Measurements from ENCODE around the gene TTC28.
A peak's percentile ranks its signal among the peaks of the same experiment; 100 is the strongest.
"Not testable (repeated sequence)": the region's sequence is repeated elsewhere in the genome, so short reads cannot be mapped to it uniquely, and the experiment has no call there.

TTC28 gene

DNA sequence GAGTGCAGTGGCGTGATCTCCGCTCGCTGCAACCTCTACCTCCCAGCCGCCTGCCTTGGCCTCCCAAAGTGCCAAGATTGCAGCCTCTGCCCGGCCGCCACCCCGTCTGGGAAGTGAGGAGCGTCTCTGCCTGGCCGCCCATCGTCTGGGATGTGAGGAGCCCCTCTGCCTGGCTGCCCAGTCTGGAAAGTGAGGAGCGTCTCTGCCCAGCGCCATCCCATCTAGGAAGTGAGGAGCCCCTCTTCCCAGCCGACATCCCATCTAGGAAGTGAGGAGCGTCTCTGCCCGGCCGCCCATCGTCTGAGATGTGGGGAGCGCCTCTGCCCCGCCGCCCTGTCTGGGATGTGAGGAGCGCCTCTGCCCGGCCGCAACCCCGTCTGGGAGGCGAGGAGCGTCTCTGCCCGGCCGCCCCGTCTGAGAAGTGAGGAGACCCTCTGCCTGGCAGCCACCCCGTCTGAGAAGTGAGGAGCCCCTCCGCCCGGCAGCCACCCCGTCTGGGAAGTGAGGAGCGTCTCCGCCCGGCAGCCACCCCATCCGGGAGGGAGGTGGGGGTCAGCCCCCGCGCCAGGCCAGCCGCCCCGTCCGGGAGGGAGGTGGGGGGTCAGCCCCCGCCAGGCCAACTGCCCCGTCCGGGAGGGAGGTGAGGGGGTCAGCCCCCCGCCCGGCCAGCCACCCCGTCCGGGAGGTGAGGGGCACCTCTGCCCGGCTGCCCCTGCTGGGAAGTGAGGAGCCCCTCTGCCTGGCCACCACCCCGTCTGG lies 126.4 kb downstream of the TTC28 start:
- DNase-seq = not testable (repeated sequence)

DNA sequence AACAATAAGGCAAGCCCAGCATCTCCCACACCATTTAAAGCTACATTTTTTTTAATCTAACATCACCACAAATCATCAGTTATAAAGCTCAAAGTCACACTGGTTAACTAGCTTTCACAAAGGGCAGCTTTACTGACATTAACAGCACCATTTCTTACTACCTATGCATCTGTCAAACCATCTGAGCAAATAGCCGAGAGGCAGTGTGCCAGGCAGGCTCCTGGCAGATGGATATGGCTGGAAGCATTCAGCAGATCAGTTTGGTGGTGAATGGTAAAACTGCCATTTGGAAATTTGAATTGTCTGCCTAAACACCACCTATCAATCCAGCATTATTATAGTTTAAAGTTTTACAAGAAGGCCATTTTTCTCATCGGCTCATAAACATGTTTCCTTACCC lies 131.2 kb downstream of the TTC28 start:
- no peak for DNase-seq

DNA sequence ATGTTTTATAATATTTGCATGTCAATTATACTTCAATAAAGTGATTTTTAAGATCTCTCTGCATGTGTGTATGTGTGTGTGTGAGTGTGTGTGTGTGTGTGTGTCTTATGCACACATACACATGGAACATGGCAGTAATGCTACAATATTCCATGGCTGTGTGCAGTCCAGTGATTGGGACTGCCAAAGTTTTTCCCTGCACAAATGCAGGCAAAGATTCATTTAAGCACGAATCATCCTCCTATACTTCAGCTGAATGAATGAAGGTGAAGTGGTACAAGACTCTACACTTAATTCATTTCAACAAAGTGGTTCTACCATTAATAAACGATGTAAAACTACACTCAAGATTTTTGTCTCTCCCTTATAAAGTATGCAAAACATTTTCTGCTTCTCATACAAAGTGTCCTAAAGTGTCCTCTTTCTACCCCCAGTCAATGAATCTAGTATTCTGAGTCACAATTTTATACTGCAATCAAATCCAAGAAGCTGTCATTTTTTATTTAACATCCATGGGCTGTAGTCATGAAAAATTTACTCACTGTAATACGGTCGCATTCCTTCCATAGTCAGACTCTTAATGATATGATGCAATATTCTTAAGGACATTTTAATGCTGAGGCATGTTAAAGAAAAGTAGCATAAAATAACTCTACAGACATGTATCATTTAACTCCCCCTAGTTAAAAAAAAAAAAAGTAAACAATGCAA lies 132.4 kb downstream of the TTC28 start:
- DNase-seq = peak; percentile 83

DNA sequence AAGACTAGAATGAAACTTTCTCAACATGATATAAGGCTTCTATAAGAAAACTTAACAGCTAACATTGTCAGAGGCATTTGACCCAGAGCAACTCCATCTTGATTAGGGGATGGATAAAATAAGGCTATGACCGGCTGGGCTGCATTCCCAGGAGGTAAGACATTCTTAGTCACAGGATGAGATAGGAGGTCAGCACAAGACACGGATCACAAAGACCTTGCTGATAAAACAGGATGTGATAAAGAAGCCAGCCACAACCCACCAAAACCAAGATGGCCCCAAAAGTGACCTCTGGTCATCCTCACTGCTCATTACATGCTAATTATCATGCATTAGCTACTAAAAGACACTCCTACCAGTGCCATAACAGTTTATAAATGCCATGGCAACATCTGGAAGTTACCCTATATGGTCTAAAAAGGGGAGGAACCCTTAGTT lies 135.2 kb downstream of the TTC28 start:
- DNase-seq = no peak

DNA sequence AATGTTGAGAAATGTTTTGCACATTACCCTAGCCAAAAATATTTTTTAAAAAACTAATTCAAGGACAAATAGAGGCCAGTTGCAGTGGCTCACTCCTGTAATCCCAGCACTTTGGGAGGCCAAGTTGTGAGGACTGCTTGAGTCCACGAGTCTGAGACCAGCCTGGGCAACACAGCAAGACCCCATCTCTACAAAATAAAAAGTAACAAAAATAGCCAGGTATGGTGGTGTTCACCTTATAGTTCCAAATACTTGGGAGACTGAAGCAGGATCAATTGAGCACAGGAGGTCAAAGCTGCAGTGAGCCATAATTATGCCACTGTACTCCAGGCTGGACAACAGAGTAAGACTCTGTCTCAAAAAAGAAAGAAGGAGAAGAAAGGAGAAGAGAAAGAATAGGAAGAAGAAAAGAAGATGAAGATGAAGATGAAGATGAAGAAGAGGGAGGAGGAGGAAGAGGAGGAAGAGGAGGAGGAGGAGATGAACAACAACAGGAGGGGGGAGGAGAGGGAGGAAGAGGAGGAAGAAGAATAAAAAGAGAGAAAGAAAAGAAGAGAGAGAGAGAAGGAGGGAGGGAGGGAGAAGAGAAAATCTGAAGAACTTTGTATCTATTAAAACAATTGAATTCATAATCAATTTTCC lies 136.5 kb downstream of the TTC28 start:
- DNase-seq = no peak

DNA sequence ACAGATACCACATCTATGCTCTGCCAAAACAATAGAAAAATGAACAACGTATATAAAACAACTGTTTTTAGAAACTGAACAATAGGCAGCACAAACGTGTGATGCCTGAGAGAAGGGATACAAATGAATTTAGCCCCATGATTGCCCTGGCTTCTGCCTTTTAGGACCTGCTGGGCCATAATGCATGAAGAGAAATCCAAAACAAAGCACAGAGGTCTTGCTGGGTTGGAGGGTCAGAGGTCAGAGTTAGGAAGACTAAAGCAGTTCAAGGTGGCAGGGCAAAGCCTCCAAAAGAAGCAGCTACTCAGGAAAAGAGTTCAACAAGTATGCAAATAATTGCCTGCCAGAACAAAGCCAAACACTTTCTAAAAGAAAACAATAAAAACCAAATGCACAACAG lies 138.5 kb downstream of the TTC28 start:
- DNase-seq = no peak

DNA sequence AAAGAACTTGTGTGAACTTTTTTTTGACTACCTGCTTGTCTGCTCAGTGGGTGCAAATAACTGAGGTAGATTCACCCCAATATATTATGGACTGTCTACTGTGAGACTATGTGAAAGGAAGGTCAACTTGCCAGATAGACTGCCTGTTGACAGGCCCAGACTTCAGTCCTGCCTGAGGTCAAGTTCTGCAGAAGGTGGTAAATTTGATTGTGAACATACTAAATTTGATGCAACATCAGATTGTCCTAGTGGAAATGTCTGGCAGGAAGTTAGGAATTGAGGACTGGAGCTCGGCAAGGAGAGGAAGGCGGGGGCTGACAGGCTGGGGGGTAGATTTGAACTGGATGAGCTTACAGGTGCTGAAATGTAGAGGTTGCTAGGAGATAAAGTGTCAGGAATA lies 140.7 kb downstream of the TTC28 start:
- no peak for DNase-seq

DNA sequence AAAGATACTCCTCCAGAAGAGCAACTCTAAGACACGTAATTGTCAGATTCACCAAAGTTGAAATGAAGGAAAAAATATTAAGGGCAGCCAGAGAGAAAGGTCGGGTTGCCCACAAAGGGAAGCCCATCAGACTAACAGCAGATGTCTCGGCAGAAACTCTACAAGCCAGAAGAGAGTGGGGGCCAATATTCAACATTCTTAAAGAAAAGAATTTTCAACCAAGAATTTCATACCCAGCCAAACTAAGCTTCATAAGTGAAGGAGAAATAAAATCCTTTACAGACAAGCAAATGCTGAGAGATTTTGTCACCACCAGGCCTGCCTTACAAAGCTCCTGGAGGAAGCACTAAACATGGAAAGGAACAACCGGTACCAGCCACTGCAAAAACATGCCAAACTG lies 149.1 kb downstream of the TTC28 start:
- DNase-seq = not testable (repeated sequence)

DNA sequence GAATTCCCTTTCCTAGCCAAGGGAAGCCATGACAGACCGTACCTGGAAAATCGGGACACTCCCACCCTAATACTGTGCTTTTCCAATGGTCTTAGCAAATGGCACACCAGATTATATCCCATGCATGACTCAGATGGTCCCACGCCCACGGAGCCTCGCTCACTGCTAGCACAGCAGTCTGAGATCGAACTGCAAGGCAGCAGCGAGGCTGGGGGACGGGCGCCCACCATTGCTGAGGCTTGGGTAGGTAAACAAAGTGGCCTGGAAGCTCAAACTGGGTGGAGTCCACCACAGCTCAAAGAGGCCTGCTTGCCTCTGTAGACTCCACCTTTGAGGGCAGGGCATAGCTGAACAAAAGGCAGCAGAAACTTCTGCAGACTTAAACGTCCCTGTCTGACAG lies 150.5 kb downstream of the TTC28 start:
- DNase-seq = not testable (repeated sequence)

DNA sequence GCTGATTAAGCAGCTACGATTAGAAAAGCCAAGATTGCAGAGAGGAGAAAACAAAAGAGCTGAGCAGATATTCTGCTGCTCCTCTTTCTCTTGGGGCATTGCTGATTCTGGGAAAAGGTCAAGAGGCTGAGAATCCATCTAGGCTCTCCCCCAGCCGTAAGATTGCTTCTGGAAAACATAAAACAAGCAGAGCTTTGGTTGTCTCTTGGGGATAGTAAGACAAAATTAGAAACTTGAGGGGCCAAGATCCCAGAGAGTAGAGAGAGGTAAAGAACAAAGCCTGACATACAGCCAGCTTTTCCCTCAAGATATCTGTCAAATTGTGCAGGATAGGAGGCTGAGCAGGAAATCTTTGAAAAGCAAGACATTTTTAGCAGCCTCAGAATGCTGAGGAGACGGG lies 158.2 kb downstream of the TTC28 start:
- no peak for DNase-seq

DNA sequence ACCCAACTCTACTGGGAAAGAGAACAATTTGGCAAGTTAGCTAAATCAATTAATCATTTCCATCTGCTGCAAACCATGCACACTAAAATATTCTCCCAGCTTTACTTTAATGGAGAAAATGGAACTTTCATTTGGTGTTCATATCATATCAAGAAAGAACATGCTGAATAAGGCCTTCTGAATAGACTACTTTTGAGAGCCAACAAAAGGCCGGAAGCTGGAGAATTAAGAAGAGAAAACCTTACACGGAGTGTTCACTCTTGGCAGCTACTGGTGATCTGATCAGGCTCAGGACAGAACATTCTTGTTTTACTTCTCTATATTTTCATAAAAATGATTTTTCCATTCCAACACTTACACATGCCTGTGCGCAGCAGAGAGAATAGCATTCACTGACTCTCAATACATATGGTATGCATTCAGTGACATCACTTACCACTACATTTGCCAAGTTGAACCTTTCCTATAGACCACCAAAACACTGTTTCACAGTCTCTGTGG lies 165.3 kb downstream of the TTC28 start:
- DNase-seq = no peak

DNA sequence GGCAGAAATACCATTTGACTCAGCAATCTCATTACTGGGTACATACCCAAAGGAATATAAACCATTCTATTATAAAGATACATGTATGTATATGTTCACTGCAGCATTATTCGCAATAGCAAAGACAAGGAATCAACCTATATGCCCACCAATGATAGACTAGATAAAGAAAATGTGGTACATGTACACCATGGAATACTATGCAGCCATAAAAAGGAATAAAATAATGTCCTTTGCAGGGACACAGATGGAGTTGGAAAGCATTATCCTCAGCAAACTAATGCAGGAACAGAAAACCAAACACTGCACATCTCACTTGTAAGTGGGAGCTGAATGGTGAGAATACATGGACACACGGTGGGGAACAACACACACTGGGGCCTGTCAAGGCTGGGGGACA lies 167.3 kb downstream of the TTC28 start:
- DNase-seq = not testable (repeated sequence)

DNA sequence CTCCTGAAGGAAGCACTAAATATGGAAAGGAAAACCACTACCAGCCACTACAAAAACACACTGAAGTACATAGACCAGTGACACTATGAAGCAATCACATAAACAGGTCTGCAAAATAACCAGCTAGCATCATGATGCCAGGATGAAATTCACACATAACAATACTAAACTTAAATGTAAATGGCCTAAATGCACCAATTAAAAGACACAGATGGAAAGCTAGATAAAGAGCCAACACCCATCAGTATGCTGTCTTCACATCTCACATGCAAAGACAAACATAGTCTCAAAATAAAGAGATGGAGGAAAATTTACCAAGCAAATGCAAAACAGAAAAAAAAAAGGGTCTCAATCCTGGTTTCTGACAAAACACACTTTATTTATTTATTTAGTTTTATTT lies 171.7 kb downstream of the TTC28 start:
- no peak for DNase-seq

DNA sequence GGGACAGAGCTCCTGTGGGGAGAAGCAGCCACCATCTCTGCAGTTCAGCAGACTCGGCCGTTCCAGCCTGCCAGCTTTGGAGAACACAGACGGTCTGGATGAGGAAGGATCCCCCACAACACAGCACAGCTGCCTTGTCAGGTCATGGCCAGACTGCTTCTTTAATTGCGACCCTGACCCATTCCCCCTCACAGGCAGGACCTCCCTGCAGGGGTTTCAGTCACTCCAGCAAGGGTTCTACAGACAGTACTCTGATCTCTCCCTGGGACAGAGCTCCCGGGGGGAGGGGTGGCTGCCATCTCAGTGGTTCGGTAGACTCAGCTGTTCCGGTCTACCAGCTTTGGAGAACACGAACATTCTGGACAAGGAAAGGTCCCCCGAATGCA lies 173.5 kb downstream of the TTC28 start:
- DNase-seq = no peak

DNA sequence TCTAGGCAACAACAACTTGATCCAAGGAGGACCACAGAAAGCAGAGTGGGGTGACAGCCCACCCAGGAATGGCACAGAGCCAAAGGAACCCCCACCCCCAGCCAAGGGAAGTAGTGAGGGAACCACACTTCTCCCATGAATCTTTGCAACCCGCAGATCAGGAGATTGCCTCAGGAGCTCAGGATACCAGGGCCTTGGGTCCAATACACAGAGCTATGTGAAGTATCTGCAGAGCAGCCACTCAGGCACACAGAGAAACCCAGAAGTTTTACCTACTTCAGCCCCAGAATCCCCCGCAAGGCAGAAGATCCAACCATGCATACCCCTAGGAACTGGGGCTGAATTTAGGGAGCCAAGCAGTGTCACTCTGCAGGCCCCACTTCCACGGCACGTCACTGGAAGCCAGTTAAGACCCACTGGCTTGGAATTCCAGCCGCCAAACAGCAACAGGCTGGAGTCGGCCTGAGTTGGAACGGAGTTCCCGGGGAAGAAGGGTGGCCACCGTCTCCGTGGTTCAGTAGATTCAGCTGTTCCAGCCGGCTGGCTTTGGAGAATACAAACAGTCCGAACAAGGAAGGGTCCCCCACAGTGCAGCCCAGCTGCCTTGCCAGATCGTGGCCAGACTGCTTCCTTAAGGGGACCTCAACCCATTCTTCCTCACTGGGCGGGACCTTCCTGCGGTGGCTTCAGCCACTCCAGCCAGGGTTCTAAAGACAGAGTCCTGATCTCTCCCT lies 174.1 kb downstream of the TTC28 start:
- DNase-seq = no peak

DNA sequence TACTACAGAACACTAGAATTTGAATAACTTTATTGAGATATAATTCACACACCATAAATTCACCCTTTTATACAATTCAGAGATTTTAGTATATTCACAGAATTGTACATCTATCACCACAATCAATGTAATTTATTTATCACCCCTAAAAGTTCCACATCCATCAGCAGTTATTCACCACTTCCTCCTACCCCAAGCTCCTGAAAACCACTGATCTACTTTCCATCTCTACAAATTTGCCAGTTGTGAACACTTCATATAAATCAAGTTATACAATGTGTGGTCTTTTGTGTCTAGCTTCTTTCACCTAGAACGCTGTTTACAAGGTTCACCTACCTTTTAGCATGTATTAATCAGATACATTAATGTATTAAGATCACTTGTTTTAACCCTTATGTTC lies 179.6 kb downstream of the TTC28 start:
- DNase-seq = no peak

DNA sequence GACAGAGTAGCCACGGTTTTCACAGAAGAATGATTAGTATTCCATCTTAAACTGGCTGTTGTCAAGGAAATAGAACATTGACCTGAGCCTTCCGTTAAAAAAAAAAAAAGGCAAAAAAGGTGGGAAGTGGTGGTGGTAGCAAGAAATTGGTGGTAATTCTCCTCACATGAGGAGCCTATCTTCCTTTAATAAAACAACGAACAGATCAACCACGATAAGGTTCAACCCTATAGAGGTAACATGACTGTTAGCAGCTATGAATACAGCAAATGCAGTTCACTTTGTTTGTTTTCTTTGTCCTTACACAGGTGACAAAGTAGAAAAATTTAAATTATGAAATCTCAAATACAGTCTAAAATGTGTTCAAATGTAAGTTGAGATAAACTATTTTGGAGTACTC lies 181.6 kb downstream of the TTC28 start:
- DNase-seq = no peak

DNA sequence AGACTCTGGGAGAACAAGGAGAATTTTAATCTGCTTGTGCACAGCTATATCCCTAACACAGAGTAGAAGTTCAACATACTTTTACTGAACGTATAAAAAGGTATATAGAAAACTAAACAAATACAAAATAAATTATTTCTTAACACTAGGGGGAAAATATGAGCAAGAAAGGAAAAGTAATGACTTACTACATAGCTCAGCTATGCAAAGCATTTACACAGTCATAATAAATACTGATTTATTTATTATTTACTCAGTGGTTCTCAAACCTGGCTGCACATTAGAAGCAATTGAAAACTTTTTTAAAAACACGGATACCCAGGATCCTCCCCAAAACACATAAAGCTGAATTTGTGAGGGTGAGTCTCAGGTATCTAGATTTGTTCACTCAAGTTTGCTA lies 182.5 kb downstream of the TTC28 start:
- peak; percentile 60 for DNase-seq

DNA sequence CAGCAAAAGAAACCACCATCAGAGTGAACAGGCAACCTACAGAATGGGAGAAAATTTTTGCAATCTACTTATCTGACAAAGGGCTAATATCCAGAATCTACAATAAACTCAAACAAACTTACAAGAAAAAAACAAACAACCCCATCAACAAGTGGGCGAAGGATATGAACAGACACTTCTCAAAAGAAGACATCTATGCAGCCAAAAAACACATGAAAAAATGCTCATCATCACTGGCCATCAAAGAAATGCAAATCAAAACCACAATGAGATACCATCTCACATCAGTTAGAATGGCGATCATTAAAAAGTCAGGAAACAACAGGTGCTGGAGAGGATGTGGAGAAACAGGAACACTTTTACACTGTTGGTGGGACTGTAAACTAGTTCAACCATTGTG lies 188.4 kb downstream of the TTC28 start:
- DNase-seq = not testable (repeated sequence)

DNA sequence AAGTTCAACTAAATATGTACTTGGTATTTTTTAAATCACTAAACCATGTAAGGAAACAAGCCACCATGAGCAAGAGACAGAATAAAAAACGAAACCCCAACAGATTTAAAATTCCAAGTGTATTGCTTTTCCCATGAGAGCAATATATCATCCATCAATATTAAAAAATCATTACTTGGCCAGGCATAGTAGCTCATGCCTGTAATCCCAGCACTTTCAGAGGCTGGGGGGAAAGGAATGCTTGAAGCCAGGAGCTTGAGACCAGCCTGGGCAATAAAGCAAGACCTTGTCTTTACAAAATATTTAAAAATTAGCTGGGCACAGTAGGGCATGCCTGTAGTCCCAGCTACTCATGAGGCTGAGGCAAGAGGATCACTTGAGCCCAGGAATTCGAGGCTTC lies 190.8 kb downstream of the TTC28 start:
- no peak for DNase-seq

DNA sequence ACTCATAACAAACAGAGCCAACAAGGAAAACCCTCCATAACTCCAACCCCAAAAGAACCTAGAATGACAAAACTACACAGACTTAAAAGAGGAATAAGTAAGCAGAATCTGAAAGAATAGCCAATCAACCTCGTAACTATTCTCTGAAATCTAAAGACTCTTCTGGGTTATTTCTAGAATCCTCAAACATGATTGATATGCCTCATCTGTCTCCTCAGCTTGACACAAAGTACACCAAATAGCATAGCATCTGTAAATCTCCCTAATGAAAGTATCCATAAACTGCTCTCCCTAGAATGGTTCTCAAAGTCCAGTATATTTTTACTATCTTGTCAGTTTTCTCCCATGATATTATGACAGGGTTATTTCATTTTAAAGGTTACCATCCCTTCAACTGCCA lies 195.0 kb downstream of the TTC28 start:
- DNase-seq = no peak

DNA sequence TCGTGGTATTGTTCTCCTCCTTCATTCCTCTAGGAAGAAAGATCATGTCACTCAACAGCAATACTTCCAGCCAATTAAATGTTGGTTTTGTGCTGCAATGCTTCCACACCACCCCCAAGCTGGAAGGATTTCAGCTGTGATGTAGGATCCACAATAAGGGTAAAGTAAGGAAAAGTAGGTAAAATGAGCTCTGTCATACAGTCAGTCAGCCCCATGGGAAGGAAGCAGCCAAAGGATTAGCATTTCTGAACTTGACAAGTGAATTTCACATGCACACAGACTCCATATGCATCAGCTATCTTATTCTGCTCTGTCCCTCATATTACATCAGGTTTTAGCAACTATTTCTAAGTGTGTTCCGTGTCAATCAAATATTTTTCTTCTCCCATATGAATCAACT lies 197.9 kb downstream of the TTC28 start:
- no peak for DNase-seq

DNA sequence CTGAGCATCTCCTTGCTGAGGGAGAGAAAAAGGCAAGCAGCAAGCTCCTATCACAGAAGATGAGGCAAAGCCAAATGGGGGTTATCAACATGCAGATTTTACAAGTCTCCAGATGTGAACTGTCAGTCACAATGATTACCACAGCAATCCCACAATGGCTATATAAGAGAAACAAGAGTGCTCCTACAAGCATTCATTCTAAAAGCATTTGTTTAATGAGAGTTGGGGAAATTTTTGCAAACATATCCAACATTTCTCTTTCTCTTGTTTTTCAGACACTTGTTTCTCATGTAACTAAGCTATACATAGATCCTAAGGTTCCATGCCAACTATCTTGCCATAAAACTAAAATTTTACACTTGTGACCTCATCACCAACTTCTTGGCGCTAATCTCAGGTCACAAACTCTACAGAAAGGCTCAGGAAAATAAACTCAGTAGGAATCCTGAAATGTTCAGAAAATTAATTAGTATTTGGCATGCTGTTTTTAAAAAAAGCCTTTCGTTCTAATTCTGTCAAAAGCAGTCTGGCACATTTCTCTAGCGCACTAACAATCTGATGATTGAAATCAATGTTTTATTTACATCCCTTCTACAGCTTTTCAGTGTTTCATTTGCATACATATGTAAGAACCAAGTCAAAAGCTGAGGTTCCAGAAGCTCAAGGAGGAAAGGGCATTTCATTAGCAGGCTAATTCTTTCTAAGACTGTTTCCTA lies 199.5 kb downstream of the TTC28 start:
- no peak for DNase-seq
